Breast epithelium (tissue), 4 donors: ENCODE results near the gene ROCK1. TPM values are rescaled to one million over a fixed set of nuclear protein-coding genes. Genes with fewer than 3 reads are reported as not detected.

ENCODE experiments used
- DNase-seq, 2 donors: peaks; one replicate each; pipeline ENCODE4 v3.0.0-alpha.2; 2019; ENCODE audit warnings: low spot score in 2 of 2
- H3K27ac ChIP-seq, 2 donors: fragments of 200-600 bp; sonication (generic) in 1 of 2; one replicate each; pipeline ENCODE4 v1.5.1; 2016 to 2019; ENCODE audit warnings: mild to moderate bottlenecking in 1 of 2
- H3K27me3 ChIP-seq, 2 donors: fragments of 200-600 bp; sonication (generic) in 1 of 2; one replicate each; pipeline versions ENCODE4 v1.5.1 to v1.6.0; 2017 to 2019; ENCODE audit warnings: control low read depth in 1 of 2, mild to moderate bottlenecking in 1 of 2
- H3K36me3 ChIP-seq: fragments of 200-600 bp; one replicate; pipeline ENCODE4 v1.5.1; 2019
- H3K4me1 ChIP-seq, 2 donors: fragments of 200-600 bp; sonication (generic); one replicate each; pipeline ENCODE4 v1.5.1; 2016 to 2019; ENCODE audit warnings: control low read depth in 1 of 2
- H3K4me3 ChIP-seq, 3 donors: fragments of 200-600 bp; sonication (generic); 1 replicate in 2 of 3; 2 replicates in 1 of 3; pipeline ENCODE4 v1.5.1; 2016 to 2019; ENCODE audit warnings: mild to moderate bottlenecking in 3 of 3, moderate library complexity in 2 of 3
- H3K9me3 ChIP-seq, 2 donors: fragments of 200-600 bp; sonication (generic) in 1 of 2; one replicate each; pipeline ENCODE4 v1.5.1; 2016 to 2019; ENCODE audit warnings: control low read depth in 1 of 2
- CTCF ChIP-seq, 3 donors: fragments of 450-650 bp; IDR thresholded peaks; one replicate each; pipeline ENCODE4 v1.5.1; 2016 to 2017; ENCODE audit warnings: antibody characterized with exemption in 3 of 3, mild to moderate bottlenecking in 3 of 3, moderate library complexity in 3 of 3
- POLR2A ChIP-seq: fragments of 450-650 bp; IDR thresholded peaks from one replicate; pipeline ENCODE4 v1.6.1; 2016; ENCODE audit warnings: antibody characterized with exemption, mild to moderate bottlenecking, moderate library complexity
- POLR2AphosphoS5 ChIP-seq, 3 donors: sonication (generic); formaldehyde crosslinking; IDR thresholded peaks; one replicate each; pipeline ENCODE4 v1.6.1; 2017; ENCODE audit warnings: antibody characterized with exemption in 3 of 3
- intact Hi-C: fragments of 100-400 bp; cut with DNase I; formaldehyde crosslinking; loops from one replicate; pipeline ENCODE4 v1.15.1; 2023; ENCODE audit warnings: low total_unique reads
- total RNA-seq, 3 donors: library from RNA; depleted of rRNA; stranded (reverse); fragments of >200 nt; gene quantifications; one replicate each; pipeline ENCODE4 v1.1.0, GENCODE V29; 2016

ROCK1 gene
- total RNA-seq, 3 donors from 2014 or later: 79.3 to 99.2 (median 86.6) TPM

- no peaks in the 10 kb centered on the region for H3K36me3 ChIP-seq
- no peaks in the 10 kb centered on the region for H3K9me3 ChIP-seq
- TF ChIP-seq CTCF (IDR thresholded peaks at IDR 0.05) (no peak), POLR2A (no peak)
- no peaks in the 10 kb centered on the region for H3K27me3 ChIP-seq
- intact Hi-C loops: no loop called here
- no peak overlapping the region for H3K27ac ChIP-seq
- no peak for DNase-seq
- H3K4me1 ChIP-seq: no peaks in the 10 kb centered on the region
- H3K4me3 ChIP-seq: no peak overlapping the region
Observed at GRCh38 chr18:21118806-21119205, 7.2 kb upstream of the ROCK1 start.

GRCh38 chr18:21117409-21118131 lies 6.0 kb upstream of the ROCK1 start:
- intact Hi-C loops: no loop called here

GRCh38 chr18:21115519-21116411 lies 4.2 kb upstream of the ROCK1 start:
- no peaks in the 10 kb centered on the region for H3K27me3 ChIP-seq
- no peaks in the 10 kb centered on the region for H3K4me1 ChIP-seq
- no peak for DNase-seq
- H3K4me3 ChIP-seq: no peak overlapping the region
- H3K27ac ChIP-seq: no peak overlapping the region
- intact Hi-C loops: no loop called here
- no peaks in the 10 kb centered on the region for H3K36me3 ChIP-seq
- H3K9me3 ChIP-seq: no peaks in the 10 kb centered on the region
- no peak for TF ChIP-seq POLR2A
- TF ChIP-seq CTCF (IDR thresholded peaks at IDR 0.05): no peak
- no peak for TF ChIP-seq POLR2AphosphoS5 (IDR thresholded peaks at IDR 0.05)

More at GRCh38 chr18:21117409-21118131, 6.0 kb upstream of the ROCK1 start:
- H3K9me3 ChIP-seq: no peaks in the 10 kb centered on the region
- TF ChIP-seq POLR2AphosphoS5 (IDR thresholded peaks at IDR 0.05) (peak in 1 of 3 donors; percentile 19), CTCF (IDR thresholded peaks at IDR 0.05) (no peak)
- no peaks in the 10 kb centered on the region for H3K36me3 ChIP-seq
- peak overlapping the region; percentile 35 to 57 for H3K27ac ChIP-seq
- H3K4me3 ChIP-seq: no peak overlapping the region
- no peaks in the 10 kb centered on the region for H3K4me1 ChIP-seq
- no peaks in the 10 kb centered on the region for H3K27me3 ChIP-seq
- no peak for DNase-seq

- Histone ChIP-seq H3K4me1 (peaks cover 0 to 8% of the 10 kb centered on the region in 2 donors), H3K4me3 (peak overlapping the region; percentile 88 to 98 (median 90)), H3K27me3 (no peaks in the 10 kb centered on the region), H3K36me3 (no peaks in the 10 kb centered on the region), H3K9me3 (no peaks in the 10 kb centered on the region), H3K27ac (peak overlapping the region; percentile 94 to 97)
- DNase-seq: no peak
- intact Hi-C loops: no loop called here
- no peak for TF ChIP-seq CTCF (IDR thresholded peaks at IDR 0.05)
- no peak for TF ChIP-seq POLR2A
- TF ChIP-seq POLR2AphosphoS5 (IDR thresholded peaks at IDR 0.05): no peak
Observed at GRCh38 chr18:21112543-21113105, 1.0 kb upstream of the ROCK1 start.

GRCh38 chr18:21112140-21112473 lies 494 bp upstream of the ROCK1 start:
- Histone ChIP-seq H3K9me3 (no peaks in the 10 kb centered on the region), H3K4me3 (peak overlapping the region; percentile 88 to 98 (median 90)), H3K4me1 (peaks cover 0 to 8% of the 10 kb centered on the region in 2 donors), H3K27ac (peak overlapping the region; percentile 94 to 97), H3K27me3 (no peaks in the 10 kb centered on the region), H3K36me3 (no peaks in the 10 kb centered on the region)
- no peak for DNase-seq
- no peak for TF ChIP-seq POLR2AphosphoS5 (IDR thresholded peaks at IDR 0.05)
- no peak for TF ChIP-seq POLR2A
- TF ChIP-seq CTCF (IDR thresholded peaks at IDR 0.05): no peak
- intact Hi-C loops: no loop called here
